ENCODE data around the gene PER1.

DNA sequence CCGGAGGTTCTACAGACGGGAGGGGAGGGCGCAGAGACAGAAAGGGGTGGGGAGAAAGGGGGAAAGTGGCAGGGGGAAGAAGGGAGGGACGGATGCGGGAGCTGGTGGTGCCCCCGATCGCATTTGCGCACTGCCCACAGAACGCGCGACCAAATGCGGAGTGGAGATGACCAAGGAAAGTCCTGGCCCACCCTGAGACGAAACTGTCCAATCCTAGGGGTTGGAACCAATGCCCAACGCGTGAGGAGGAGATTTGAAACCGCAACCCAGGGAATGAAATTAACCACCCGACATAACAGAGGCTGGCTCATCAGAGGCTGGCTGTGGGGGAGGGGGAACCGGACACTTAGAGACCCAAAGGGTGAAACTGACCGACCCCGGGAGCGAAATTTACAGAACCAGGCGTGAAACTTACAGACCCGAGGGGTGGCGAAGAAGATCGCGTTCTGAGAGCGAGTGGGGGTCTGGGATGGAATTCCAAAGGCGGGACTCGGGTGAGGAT, 29.7 kb downstream of the PER1 start:
- TF ChIP-seq MEF2A (IDR thresholded peaks at IDR 0.05; ENCODE audit: insufficient read depth, low read depth, low read length) = no peak
- no peak for TF ChIP-seq E2F8 (IDR thresholded peaks at IDR 0.05; ENCODE audit: low read depth, partially characterized antibody)
- TF ChIP-seq ZNF274 (IDR thresholded peaks at IDR 0.05; ENCODE audit: insufficient read depth, insufficient read length) = no peak
- no peak for TF ChIP-seq CHD2 (IDR thresholded peaks at IDR 0.05; ENCODE audit: borderline replicate concordance, low read depth, low read length)
- no peak for TF ChIP-seq REST (IDR thresholded peaks at IDR 0.05; ENCODE audit: low read depth, low read length)
- no peak for TF ChIP-seq SPI1 (IDR thresholded peaks at IDR 0.05; ENCODE audit: borderline replicate concordance, insufficient read depth, low read depth, low read length)
- TF ChIP-seq, protein P1, sequence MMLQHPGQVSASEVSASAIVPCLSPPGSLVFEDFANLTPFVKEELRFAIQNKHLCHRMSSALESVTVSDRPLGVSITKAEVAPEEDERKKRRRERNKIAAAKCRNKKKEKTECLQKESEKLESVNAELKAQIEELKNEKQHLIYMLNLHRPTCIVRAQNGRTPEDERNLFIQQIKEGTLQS (IDR thresholded peaks at IDR 0.05; ENCODE audit: borderline replicate concordance, extremely low read depth, low read depth, low read length) = no peak
